Hepatocyte (in vitro differentiated cells): ENCODE data around the gene RBM4B. TPM values are rescaled to one million over a fixed set of nuclear protein-coding genes. Genes with fewer than 3 reads are reported as not detected.

Source experiments
- DNase-seq: peaks from one replicate; pipeline ENCODE4 v3.0.0-alpha.2; 2016; ENCODE audit warnings: low spot score
- H2AFZ ChIP-seq: fragments of 200-600 bp; sonication (generic); 2 replicates; pipeline ENCODE4 v1.6.0; 2016; ENCODE audit warnings: antibody characterized with exemption, mild to moderate bottlenecking
- H3K27ac ChIP-seq: fragments of 200-600 bp; sonication (generic); 2 replicates; pipeline ENCODE4 v1.5.1; 2016; ENCODE audit warnings: mild to moderate bottlenecking
- H3K27me3 ChIP-seq: fragments of 200-600 bp; sonication (generic); 2 replicates; pipeline ENCODE4 v1.6.1; 2016
- H3K36me3 ChIP-seq: fragments of 200-600 bp; sonication (generic); replicated peaks from 2 replicates; pipeline ENCODE4 v1.5.1; 2016; ENCODE audit warnings: low read depth; ENCODE audit not compliant: insufficient read depth
- H3K4me1 ChIP-seq: fragments of 200-600 bp; sonication (generic); 2 replicates; pipeline ENCODE4 v1.5.1; 2016; ENCODE audit warnings: mild to moderate bottlenecking, moderate library complexity; ENCODE audit not compliant: insufficient read depth
- H3K4me2 ChIP-seq: fragments of 200-600 bp; sonication (generic); 2 replicates; pipeline ENCODE4 v1.6.0; 2016
- H3K4me3 ChIP-seq: fragments of 200-600 bp; sonication (generic); 2 replicates; pipeline ENCODE4 v1.5.1; 2016; ENCODE audit warnings: mild to moderate bottlenecking
- H3K79me2 ChIP-seq: fragments of 200-600 bp; sonication (generic); 2 replicates; pipeline ENCODE4 v1.6.0; 2017; ENCODE audit warnings: mild to moderate bottlenecking
- H3K9me2 ChIP-seq: fragments of 200-600 bp; sonication (generic); replicated peaks from 2 replicates; pipeline ENCODE4 v1.6.0; 2017; ENCODE audit warnings: mild to moderate bottlenecking; ENCODE audit not compliant: insufficient read depth
- H3K9me3 ChIP-seq: fragments of 200-600 bp; sonication (generic); 2 replicates; pipeline ENCODE4 v1.5.1; 2016; ENCODE audit warnings: low read depth, mild to moderate bottlenecking
- H4K20me1 ChIP-seq: fragments of 200-600 bp; sonication (generic); 2 replicates; pipeline ENCODE4 v1.6.0; 2016; ENCODE audit warnings: mild to moderate bottlenecking; ENCODE audit not compliant: insufficient read depth, poor library complexity, severe bottlenecking
- EZH2 ChIP-seq: fragments of 200-600 bp; sonication (generic); IDR thresholded peaks from 2 replicates; pipeline ENCODE4 v1.6.1; 2016; ENCODE audit warnings: antibody characterized with exemption, mild to moderate bottlenecking, borderline replicate concordance
- EZH2phosphoT487 ChIP-seq: fragments of 200-600 bp; sonication (generic); IDR thresholded peaks from one replicate; pipeline ENCODE4 v1.6.1; 2018; ENCODE audit warnings: antibody characterized with exemption, mild to moderate bottlenecking, low read depth, moderate library complexity; ENCODE audit not compliant: unreplicated experiment, severe bottlenecking
- WGBS: methylation state at CpG from one replicate; pipeline ENCODE4 v1.1.6; 2016; ENCODE audit warnings: low lambda C conversion rate; ENCODE audit errors: missing lambda C conversion rate; 5-methylcytosine and 5-hydroxymethylcytosine counted together
- polyA plus RNA-seq: library from polyadenylated mRNA; unstranded; fragments of >200 nt; fragmentation: Nextera tagmentation; extraction: Ambion mirVana; gene quantifications from 2 replicates; pipeline ENCODE4 v1.2.1, GENCODE V29; 2016
- total RNA-seq: library from RNA; depleted of rRNA; stranded (reverse); fragments of >200 nt; gene quantifications from 2 replicates; pipeline ENCODE4 v1.2.3, GENCODE V29; 2014
- TF ChIP-seq, protein P1 (sequence below): fragments of 200-600 bp; sonication (generic); IDR thresholded peaks from 2 replicates; pipeline ENCODE4 v1.5.1; 2016; ENCODE audit warnings: antibody characterized with exemption, mild to moderate bottlenecking; ENCODE audit not compliant: poor library complexity

Gene RBM4B
- total and polyA plus RNA-seq, 2 experiments from 2014 or later, result 25.7 to 33.4 TPM

DNA sequence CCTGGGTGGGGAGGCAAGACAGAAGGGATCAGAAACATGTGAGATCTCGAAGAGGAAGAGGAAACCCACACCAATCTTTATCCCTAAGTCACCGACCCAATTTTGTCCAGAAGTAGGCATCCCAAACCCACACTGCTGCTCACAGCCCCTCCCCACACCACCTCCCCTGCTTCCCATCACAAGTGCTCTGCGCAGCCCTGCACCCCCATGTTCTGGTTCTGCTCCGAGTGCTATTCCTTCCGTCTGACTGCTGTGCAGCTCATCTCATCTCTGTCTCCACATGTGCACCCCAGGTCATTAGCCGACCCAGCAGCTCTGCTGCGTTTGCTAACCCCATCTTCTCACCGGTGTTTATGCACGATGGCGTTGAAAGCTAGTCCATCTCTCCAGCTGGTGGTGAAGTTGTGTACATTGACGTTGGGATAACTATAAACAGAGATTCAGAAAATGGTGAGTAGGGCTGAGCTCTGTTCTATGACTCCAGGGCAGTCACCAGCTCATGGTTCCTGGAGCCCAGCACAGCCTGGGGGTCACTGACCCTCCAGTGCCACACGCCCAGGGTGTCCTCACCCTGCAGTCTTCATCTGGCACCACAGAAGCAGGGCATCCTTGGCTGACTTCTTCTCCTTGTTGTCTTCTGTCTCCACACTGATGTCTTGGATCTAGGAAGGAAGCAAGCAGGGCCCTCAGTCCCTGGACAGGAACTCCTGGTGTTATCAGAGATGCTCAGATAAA lies 36.2 kb upstream of the RBM4B start:
- H3K79me2 ChIP-seq, result no peaks in the 10 kb centered on the region
- no peak overlapping the region for H3K4me2 ChIP-seq
- DNase-seq, result no peak
- H3K27me3 ChIP-seq, result no peaks in the 10 kb centered on the region
- TF ChIP-seq EZH2phosphoT487, result no peak
- TF ChIP-seq, protein P1, sequence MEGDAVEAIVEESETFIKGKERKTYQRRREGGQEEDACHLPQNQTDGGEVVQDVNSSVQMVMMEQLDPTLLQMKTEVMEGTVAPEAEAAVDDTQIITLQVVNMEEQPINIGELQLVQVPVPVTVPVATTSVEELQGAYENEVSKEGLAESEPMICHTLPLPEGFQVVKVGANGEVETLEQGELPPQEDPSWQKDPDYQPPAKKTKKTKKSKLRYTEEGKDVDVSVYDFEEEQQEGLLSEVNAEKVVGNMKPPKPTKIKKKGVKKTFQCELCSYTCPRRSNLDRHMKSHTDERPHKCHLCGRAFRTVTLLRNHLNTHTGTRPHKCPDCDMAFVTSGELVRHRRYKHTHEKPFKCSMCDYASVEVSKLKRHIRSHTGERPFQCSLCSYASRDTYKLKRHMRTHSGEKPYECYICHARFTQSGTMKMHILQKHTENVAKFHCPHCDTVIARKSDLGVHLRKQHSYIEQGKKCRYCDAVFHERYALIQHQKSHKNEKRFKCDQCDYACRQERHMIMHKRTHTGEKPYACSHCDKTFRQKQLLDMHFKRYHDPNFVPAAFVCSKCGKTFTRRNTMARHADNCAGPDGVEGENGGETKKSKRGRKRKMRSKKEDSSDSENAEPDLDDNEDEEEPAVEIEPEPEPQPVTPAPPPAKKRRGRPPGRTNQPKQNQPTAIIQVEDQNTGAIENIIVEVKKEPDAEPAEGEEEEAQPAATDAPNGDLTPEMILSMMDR, result no peak
- TF ChIP-seq EZH2, result no peak
- 88% methylated on average over 12 of the region's 12 CpGs for WGBS
- H4K20me1 ChIP-seq, result no peaks in the 10 kb centered on the region
- H3K27ac ChIP-seq, result no peak overlapping the region
- H3K9me2 ChIP-seq, result no peaks in the 10 kb centered on the region
- no peaks in the 10 kb centered on the region for H3K9me3 ChIP-seq
- no peak overlapping the region for H2AFZ ChIP-seq
- no peak overlapping the region for H3K4me3 ChIP-seq
- H3K4me1 ChIP-seq, result peaks cover 7% of the 10 kb centered on the region
- H3K36me3 ChIP-seq, result no peaks in the 10 kb centered on the region

DNA sequence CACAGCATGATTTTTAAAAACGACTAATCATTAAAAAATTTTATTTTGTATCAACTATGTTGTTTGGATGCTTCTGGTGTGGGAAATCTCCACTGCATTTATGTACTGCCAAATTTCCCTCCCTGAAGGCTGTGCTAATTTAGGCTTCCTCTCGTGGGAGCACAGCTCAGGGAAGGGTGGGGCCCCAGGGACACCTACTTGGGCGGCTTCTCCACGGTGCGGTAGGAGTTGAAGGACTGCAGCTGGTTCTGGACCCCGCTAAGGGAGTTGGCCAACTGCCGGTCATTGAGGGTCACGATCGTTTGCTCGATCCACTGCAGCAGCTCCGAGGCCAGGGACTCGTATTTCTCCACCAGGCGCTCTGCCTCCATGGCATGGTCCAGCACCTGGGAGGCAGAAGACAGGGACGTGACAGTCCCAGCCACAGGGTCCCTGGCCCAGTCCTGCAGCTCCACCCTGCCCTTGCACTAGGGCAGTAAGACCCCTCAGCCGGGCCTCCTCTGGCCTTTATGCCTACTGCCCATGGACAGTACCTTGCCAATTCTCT lies 32.8 kb upstream of the RBM4B start:
- H3K4me3 ChIP-seq, result no peak overlapping the region
- H3K4me2 ChIP-seq, result no peak overlapping the region
- no peaks in the 10 kb centered on the region for H3K4me1 ChIP-seq
- H3K9me3 ChIP-seq, result no peaks in the 10 kb centered on the region
- no peaks in the 10 kb centered on the region for H4K20me1 ChIP-seq
- no peaks in the 10 kb centered on the region for H3K79me2 ChIP-seq
- H2AFZ ChIP-seq, result no peak overlapping the region
- H3K27me3 ChIP-seq, result no peaks in the 10 kb centered on the region
- 97% methylated on average over 15 of the region's 15 CpGs for WGBS
- H3K36me3 ChIP-seq, result no peaks in the 10 kb centered on the region
- H3K9me2 ChIP-seq, result no peaks in the 10 kb centered on the region
- H3K27ac ChIP-seq, result no peak overlapping the region
- no peak for DNase-seq
- TF ChIP-seq, protein P1, result no peak
- TF ChIP-seq EZH2phosphoT487 (no peak), EZH2 (no peak)

DNA sequence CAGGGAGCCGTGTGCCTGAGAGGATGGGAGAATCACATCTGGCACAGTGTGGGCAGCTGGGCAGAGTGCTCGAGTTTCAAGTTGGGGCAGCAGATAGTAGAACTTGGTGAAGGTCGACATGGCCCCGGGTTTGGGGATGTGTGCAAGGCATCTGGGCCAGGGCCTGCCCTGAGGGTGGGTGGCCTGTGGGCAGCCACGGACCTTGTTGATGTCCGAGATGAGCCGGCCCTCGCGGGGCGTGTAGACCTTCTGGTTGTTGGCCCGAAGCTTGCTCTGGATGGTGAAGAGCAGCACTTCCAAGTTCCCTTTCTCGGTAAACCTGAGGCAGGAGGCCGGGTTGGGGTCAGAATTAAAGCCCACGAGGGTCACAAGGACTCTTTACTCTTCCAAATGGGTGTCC lies 31.0 kb upstream of the RBM4B start:
- TF ChIP-seq EZH2phosphoT487, result no peak
- no peak for TF ChIP-seq EZH2
- TF ChIP-seq, protein P1, result no peak
- WGBS, result 96% methylated on average over 14 of the region's 14 CpGs

More for the DNA sequence above, 31.0 kb upstream of the RBM4B start:
- Histone ChIP-seq H3K36me3 (no peaks in the 10 kb centered on the region), H3K27me3 (no peaks in the 10 kb centered on the region), H3K79me2 (no peaks in the 10 kb centered on the region), H4K20me1 (no peaks in the 10 kb centered on the region), H3K9me3 (no peaks in the 10 kb centered on the region), H3K4me1 (no peaks in the 10 kb centered on the region), H3K9me2 (no peaks in the 10 kb centered on the region), H2AFZ (no peak overlapping the region), H3K27ac (no peak overlapping the region), H3K4me3 (no peak overlapping the region), H3K4me2 (no peak overlapping the region)
- no peak for DNase-seq
